LoVo (cell line): ENCODE data around the gene CSNK1G2.

ENCODE experiments used
- DNase-seq: peaks from one replicate; pipeline ENCODE4 v3.0.0-alpha.2; 2016; ENCODE audit warnings: low spot score

Gene CSNK1G2

GRCh38 chr19:1968279-1969175, 27.6 kb downstream of the CSNK1G2 start:
- no peak for DNase-seq

- DNase-seq, result no peak
Observed at GRCh38 chr19:1969176-1970002, 28.4 kb downstream of the CSNK1G2 start.

DNA sequence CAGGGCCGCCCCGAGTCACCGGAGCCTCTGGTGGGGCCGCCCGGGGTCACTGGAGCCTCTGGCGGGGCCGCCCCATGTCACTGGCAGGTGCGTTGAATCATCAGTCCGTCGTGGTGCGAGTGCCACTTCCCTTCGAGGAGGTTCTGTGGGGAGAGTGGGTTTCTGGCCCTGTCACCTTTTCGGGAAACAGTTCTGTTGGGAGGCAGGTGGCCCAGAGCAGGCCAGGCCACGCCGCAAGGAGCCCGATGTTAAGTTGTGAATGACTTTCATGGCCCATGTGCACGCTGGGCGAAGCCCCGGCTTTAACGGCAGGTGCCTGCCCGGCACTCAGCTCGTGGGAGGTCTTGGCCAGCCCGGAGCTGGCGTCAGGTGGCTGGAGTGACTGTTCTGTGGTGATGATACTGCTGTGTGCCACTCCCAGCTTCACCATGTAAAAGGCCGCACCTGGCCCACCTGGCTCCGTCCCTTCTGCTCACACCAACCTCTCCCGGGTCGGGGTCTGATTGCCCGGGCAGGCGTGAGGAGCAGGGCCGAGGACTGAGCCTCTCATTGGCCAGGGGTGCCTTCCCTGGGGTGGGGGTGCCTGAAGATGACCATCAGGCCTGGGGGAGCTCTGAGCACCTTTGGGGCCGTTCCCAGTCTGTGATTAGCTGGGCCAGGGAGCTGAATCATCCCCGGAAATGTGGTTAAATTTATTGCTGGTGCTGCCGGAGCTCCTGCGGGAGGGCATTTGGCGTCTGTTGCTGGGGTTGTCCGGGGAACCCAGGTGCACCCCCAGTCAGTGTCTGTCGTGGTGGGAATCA, 29.2 kb downstream of the CSNK1G2 start:
- no peak for DNase-seq

DNA sequence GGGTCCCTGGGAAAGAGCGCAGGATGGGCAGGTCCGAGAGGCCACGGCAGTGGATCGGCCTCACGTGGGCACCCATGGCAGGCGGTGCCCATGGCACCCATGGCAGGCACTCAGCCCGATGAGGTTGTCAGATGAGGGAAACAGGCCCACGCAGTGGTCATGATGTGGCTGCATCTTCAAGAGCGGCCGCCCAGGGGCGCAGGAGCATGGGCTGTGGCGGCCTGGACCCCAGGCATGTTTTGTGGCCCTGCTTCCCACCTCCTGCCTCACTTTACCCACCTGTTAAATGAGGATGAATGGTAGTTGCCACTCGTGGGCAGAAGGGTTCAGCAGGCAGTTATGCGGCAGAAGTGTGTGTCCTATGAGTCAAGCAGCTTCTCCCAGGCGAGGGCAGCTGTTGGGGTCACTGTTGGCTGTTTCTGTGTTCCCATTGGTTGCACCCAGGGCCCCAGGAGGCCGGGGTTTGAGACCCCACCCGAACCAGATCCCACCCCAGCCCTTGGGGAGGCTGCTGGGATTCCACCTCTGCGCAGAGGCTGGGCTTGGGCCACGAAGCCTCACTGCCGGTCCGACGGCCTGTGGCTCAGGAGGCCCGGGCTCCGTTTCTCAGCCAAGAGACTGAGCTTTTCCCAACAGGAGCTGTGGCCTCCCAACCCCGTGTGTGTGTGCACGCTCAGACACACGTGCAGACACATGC, 30.0 kb downstream of the CSNK1G2 start:
- no peak for DNase-seq

GRCh38 chr19:1974381-1975161, 33.6 kb downstream of the CSNK1G2 start:
- DNase-seq, result no peak

DNA sequence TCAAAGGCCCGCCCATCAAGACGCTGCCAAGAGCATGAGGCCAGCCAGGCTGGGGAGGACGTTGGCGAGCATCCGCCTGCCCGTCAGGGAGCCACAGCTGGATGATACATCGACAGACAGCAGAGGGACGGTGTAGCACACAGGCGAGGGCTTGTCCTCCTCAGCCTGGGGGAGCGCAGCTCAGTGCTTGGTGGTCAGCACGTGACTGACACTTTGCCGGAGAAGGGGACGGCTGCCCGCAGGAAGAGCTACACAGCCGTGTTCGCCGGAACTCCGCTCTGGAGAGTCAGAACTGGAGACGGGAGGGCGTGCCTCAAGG, 34.1 kb downstream of the CSNK1G2 start:
- no peak for DNase-seq

GRCh38 chr19:1977120-1977519, 36.1 kb downstream of the CSNK1G2 start:
- DNase-seq, result no peak

- DNase-seq, result no peak
Observed at GRCh38 chr19:1978346-1978894, 37.4 kb downstream of the CSNK1G2 start.

- DNase-seq, result no peak
Observed at GRCh38 chr19:1979017-1979416, 38.0 kb downstream of the CSNK1G2 start.

- DNase-seq, result no peak
Observed at GRCh38 chr19:1979642-1980041, 38.7 kb downstream of the CSNK1G2 start.

DNA sequence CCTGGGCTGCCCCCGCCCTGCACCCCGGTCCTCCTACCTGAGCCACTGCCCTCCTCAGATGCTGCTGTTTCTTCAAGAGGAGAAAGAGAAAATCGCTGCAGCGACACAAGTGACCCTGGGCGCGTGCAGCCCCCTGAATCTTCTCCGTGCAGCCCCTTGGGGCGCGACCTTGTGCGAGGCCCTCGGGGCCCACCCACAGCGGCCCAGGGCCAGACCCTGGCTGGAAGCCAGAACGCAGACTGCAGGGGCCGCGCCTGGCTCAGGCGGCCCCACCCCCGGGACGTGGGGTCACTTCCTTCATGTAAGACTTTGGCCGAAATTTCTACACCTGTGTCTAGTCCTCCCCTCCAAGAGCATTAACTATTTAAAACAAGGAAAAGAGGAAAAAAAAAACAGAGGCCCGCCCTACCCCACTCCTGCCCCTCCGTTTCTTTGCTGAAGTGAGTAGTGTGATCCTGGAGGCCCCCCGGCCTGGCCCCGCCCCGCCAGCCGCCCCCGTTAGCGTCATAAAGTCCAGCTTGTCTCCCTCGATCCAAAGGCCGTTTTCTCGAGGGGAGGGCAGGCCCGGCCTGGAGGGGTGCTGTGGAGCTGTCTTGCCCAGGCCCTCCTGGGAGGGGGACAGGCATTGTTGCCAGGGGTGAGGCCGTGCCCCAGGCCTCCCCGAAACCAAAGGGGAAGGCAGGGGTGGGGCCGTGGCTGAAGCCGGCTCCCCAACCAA, 39.3 kb downstream of the CSNK1G2 start:
- DNase-seq, result no peak

DNA sequence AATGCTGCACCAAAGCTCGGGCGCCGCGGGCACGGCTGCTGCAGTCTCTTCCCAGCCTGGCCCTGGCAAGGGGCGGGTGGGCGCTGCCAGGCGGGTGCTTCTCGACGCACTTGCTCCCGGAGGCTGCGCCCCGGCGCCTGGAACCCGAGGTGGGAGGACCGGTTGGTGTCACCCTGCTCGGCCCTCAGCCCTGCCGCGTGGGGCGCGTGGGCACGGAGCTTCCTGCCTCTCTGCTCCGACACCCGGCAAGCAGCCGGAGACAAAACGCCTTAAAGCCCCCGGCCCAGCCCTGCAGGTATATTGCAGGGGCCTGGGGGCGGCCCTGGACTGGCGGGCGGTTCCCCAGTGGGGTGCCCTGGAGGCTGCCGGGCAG, 39.8 kb downstream of the CSNK1G2 start:
- no peak for DNase-seq

DNA sequence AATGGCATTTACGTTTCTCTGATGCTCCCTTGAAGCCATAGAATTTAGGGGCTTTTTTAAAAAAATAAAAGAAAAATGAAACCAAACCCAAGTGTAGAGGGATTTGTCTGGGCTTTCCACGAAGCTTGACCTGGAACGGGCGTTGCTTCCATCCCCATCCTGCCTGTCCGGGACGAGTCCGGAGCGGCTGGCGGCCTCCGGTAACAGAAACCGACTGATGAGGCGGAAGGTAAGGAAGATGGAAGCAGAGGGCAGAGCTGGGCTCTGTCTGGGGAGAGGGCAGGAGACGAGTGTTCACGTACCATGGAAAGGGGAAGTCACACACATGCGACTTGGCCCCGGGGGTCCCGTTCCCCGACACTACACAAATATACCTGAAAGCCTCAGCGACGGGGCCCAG, 40.3 kb downstream of the CSNK1G2 start:
- DNase-seq, result no peak

- no peak for DNase-seq
Observed at GRCh38 chr19:1984357-1984756, 43.4 kb downstream of the CSNK1G2 start.

DNA sequence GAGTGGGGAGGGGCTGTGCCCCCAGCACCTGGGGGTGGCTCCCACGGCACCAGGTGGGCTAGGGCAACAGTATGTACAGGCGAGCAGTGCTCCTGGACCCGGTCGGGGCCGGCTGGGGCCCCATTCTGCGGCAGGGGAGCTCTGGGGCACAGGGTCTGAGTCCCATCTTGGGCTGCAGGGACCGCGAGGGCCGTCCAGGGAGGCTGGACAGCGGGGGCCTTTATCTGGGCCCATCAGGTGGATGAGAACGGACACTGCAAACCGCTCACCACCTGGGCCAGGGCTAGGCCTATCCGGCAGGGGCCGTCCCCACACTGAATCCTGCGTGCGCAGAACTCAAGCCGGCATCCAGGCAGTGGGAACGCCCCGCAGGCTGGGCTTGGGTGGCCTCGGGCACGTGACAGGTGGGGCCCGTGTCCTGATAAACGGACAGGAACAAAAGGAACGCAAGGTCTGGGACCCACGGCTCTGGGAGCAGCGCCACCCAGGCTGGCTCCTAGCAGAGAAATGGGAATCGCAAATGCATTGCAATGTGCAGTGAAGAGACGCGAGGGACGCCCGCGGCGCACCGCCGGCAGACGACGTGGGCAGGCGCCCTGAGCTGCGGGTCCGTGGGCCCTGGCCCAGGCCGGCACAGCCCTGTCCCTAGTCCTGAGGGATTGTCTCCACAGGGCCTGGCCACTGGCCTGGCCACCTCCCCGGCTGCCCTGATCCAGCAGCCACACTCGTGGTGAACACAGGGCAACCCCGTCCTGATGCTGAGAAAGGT, 44.8 kb downstream of the CSNK1G2 start:
- no peak for DNase-seq

DNA sequence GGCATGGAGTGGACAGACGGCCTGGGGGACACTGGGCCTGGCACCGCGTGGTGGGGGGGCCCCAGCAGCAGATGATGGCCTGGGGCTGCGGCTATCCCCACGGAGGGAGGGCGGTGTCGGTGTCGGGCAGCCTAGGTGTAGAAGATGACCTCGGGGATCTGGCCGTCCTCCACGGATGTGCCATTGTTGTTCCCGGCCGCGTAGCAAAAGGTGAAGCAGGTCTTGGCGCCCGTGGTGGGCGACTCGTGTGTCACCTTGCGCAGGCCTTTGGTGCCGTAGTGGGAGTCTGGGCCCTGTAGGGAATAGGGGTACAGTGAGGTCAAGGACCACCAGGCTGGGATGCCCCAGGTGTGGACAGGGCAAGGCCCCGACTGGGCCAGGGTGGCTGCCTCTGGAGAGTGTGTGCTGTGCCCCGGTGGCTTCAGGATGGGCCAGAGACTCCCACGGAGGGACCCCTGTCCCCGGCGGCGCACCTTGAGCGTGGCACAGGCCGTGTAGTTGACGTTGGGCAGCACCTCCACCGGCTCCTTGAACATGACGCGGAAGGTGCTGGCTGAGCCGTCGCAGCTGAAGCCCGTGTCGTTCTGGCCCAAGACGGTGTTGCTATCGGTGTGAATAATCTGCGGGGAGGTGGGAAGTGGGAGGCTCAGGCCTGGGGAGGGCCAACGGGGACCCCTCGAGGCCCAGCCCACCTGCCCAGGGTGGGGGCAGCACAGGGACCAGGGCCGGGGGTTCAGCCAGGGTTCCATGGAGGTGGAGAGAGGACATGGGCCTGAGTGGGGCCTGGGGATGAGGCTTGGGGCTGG, 45.6 kb downstream of the CSNK1G2 start:
- no peak for DNase-seq

- no peak for DNase-seq
Observed at GRCh38 chr19:1987197-1988187, 46.5 kb downstream of the CSNK1G2 start.
